GM19023 (cell line): Measurements from ENCODE around the gene PNMA1.

Experiments used
- ATAC-seq: cut with Tn5 transposase; IDR thresholded peaks from one replicate; pipeline ENCODE4 v1.9.1; 2021; ENCODE audit warnings: mild to moderate bottlenecking, moderate library complexity; ENCODE audit not compliant: unreplicated experiment

PNMA1 gene, protein sequence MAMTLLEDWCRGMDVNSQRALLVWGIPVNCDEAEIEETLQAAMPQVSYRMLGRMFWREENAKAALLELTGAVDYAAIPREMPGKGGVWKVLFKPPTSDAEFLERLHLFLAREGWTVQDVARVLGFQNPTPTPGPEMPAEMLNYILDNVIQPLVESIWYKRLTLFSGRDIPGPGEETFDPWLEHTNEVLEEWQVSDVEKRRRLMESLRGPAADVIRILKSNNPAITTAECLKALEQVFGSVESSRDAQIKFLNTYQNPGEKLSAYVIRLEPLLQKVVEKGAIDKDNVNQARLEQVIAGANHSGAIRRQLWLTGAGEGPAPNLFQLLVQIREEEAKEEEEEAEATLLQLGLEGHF

DNA sequence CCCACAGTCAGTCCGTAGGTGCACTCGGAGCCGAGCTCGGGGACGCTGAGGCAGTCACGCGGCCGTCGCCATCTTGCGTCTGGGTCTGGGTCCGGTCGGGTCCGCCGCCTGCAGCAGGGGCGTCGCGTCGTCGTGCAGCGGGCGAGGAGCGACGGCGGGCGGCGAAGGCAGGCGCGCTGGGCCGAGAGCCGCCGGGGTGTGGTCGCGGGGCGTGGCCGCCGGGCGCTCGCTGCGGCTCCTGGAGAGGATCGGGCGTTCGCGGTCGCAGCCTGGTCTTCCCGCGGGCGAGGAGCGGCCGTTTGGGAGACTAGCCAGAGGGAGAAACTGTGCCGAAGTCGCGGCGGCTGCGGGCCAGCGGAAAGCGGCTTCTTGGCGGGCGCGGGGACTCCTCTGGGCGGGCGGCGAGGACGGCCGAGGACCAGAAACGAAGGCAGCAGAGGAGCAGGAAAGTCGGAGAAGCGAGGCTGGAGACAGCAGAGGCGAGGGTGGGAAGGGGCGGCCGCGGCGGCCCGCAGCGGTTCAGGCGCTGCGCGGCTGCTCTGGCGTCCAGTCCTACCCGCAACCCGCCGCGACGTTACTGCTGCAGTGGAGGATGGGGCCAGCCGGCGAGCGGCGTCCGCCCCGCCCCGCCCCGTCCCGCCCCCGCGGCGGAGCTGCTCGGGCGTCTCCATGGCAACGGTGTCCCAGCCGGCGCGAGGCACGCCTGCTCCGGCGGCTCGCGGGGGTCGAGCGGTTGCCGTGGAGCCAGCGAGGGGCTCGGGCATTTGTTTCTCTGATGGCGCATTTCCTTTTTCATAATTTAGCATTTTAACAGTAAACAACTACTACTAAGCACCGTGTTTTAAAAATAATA, at the start of gene PNMA1:
PNMA1 (minus strand) TSS at position 582 of the 853 bp plus-strand sequence. CDS start 745 bp downstream, outside the sequence.
- ATAC-seq: peak; percentile 74

DNA sequence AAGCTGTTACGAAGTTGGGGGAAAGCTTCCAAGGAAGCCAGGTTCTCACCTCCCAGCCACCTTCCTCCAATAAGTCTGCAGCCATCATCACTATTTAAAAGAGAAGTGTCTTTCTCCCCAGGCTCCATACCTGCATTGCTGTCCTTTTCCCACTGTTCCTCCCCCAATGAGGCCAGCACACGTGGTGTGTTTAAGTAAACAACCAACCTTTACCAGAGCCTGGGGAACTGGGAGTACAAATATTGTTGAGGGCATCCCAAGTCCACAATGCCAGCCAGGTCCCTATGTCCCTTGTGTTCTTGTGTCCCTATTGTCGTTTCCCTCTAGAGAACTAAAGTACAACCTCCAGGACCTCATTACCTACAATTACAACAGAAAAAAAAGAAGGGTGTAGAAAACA, 49.2 kb upstream of the PNMA1 start:
- no peak for ATAC-seq

DNA sequence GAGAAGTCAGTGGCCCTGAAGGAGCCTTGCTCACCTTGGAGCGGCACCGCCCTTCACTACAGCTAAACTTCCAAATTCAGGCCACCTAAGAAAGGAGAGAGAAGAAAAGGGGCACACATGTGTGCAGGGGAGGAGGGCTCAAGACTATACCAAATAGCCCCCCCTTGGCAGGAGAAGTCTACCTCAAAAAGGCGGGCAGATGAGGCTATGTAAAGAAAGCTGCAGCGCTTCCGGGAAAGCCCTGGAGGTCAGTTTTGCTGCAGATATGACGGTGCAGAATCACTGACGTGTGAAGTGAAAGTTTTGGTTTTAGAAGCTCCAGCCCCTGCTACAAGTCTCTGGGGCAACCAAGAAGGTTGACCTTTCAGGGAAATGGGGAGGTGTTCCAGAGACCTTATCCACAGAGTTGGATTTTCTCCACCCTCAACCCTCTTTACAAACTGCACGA, 48.2 kb upstream of the PNMA1 start:
- ATAC-seq: no peak

DNA sequence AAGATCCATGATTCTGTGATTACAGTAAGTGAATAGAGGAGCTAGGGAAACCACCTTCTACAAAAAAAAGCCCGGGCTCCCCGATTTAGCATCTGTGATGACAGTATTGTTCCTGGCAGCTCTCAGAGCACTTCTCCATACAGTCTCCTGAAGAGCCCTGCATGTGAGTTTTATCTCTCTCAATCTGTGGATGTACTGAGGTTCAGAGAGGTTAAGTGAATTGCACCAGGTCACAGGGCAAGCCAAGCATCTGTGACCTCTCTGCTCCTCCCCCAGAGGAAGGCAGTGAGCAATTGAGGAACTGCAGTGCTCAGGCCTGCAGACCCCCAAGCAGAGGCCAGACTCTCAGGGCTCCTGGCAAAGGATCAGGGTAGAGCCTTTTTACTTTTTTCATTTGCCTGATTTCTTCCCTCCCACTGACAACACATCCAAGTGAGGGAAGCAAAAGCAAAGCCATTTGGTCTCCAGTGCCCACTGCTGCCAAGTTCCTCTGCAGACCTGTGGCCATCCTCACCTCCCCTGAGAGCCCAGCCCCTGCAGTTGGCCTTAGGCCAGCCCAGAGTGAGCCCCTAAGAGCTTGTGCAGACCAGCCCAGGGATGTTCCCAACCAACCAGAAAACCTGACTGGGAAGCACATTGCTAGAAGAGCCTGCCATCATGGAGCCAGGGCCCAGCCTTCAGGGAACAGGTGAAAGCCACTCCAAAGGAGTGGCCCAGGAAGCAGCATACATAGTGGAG, 47.6 kb upstream of the PNMA1 start:
- no peak for ATAC-seq

DNA sequence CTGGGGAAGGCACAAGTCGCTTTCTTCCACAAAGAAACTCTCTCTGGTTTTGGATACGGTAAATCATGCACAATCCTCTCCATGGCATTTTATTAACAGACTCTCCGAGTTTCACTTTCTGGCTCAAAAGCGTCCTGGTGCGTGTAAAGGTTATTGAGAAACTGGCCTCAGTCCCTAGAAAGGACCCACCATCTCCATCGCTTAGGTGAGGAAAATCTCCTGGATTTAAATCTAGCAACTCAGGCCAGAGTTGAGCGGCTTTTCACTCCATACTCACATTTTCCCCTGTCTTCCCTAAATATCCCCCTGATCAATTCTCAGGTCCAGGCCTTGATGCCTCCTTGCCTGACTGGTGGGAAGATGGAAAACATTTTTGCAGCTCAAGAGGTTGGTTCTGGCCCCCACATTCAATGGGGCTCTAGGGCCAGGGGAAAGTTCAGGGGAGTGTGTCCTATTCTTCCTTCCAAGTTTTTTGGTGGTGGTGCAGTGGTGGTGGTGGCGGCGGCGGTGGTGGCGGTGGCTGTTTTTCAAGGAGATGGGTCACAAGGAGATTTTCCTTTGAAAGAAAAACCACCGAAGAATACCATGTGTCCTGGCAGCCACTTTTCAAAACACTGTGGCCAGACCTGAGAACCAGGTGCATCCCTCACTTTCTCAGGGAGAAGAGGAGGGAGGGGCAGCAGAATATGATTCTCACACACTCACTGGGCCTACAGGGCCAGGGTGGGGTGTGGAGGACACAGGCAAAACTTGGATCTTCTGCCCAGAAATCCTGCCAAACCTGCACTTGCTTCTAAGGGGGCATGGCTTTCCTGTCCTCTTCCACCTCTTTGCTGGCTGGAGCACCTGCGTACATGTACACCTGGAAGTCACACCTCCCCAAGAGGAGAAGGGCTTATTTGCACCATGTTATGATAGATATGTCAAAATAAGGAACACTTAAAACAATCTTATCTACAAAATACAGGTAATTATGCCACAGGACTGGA, 46.7 kb upstream of the PNMA1 start:
- peak; percentile 2 for ATAC-seq

DNA sequence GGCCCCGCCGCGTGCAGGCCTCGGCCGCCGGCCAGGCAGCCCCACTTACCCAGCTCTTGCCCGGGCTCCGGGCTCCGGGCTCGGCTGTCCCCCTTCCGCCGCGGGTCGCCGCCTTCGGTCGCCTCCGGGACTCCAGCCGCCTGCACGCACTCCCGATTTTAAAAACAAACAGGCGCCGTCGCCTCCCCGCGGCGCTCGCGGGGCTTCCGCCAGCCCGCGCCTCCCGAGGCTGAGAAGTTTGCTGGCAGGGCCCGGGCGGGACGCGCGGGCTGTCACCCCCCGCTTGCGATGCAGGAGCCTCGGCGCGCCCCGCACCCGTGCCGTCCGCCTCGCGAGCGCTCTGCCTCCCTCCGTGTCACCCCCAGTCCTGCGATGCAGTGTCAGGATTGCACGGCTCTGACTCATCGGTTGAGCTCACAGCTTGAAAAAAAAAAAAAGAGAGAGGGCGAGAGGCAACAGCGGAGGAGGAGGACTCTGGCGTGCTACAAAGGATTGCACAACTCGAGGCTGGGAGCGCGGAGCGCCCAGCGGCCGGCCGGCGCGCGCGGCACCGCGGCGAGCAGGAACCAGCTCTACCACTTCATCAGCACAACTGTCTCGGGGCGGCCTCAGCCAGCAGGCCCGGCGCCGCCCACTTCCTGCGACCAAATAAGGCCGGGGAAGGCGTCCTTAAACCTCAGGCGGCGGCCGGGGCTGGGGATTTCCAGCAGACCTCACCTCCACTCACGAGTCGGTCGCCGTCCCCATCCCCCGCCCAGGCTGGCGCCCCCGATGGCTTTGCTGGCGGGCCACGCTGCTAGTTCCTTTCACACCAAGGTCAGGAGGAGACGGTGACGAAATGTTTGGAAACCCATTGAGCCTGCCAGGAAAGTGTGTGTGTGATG, 45.8 kb upstream of the PNMA1 start:
- peak; percentile 61 for ATAC-seq

DNA sequence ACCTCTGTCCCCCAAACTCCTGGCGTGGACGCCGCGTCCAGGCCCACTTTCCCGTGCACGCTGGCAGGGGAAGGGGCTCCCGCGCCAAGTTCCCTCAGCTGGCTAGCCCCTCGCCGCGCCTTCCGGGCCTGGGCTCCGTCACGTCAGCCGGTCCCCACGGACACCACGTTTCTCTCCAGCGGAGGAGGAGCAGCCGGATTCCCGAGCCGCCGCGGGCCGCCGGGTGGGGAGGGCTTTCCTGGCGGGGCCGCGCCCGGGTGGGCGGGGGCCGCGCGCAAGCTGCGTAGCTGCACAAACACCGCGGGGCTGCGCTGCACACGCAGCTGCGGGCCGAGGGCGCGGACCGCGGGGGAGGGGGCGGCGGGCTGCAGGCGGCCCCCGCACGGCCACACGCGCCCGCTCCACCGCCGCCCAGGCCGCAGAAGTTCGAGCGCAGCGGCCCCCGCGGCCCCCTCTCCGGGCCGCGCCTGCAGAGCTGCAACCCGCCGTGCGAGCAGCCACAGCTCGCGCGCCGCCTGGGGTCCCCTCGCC, 45.1 kb upstream of the PNMA1 start:
- ATAC-seq: no peak

DNA sequence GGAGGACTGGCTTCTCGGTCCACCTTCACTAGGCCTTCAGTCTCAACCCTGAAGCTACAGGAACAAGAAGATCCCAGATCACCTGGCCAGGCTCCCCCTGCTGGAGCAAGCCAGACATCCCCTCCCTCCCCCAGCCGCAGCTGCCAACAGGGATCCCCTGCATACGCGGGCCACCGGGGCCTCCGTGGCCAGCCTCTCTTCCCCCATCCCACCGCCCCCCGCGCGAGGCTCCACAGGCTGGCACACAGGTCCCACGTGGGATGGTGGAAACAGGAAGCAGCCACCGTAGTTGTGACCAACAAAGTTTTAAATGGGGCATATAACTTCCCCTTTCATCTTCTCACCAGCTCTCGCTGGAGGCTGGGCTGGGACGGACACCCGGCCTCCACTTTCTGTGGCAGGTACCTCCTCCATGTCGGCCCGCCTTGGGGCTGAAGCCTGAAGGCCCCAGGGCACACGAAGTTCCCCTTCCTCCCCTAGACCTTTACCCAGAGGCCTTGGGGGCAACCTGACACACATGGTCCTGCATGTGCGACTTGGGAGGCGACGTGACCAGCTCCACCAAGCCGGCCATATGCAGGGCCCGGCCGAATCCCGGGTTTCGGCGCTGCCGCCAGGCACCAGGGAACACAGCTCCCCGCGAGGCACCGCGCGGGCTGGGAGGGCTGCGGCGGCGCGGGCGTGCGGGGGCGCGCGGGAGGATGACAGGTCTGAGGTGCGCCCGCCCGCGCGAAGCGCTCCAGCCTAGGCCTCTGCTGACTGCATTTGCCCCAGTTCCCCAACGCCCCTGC, 44.4 kb upstream of the PNMA1 start:
- ATAC-seq: no peak

DNA sequence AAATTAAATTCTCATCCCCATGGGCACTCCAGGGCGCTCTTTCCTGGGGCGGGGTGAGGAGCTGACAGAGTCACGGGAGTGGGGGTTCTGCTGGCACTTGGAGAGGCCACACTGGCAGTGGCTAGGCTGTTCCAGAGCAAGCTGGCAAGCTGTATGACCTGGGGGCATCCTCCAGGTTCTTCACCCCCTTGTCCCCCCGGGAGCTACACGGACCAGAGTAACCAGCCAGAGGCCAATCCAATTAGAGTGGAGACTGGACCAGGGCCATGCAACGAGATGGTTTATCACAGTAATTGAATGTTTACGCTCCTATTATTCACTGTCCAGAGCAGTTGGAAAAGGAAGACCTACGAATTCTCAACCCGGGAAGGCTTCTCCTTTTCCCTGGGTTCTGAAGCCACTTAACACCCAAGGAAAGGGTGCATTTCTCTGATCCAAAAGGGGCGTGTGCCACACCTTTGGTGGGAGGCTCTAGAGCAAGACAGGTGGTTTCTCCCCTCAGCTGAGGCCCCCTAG, 43.8 kb upstream of the PNMA1 start:
- ATAC-seq: no peak

DNA sequence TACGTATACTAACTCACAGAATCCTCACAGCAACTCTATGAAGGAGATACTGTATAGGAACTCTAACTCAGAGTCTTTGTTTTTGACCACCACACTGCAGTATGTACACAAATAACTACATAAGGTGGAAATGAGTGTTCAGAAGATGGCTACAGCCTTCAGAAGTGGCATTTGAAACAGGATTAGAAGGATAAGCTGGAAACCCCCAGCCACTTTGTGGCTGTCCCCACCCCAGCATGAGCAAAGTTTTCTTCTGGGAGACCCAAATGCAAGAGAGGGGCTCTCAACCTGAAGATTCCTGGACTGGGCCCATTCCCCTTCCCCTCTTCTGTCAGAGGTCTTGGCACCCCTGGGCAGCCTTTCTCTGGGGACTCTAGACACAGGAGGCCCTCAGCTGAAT, 43.2 kb upstream of the PNMA1 start:
- ATAC-seq: no peak

DNA sequence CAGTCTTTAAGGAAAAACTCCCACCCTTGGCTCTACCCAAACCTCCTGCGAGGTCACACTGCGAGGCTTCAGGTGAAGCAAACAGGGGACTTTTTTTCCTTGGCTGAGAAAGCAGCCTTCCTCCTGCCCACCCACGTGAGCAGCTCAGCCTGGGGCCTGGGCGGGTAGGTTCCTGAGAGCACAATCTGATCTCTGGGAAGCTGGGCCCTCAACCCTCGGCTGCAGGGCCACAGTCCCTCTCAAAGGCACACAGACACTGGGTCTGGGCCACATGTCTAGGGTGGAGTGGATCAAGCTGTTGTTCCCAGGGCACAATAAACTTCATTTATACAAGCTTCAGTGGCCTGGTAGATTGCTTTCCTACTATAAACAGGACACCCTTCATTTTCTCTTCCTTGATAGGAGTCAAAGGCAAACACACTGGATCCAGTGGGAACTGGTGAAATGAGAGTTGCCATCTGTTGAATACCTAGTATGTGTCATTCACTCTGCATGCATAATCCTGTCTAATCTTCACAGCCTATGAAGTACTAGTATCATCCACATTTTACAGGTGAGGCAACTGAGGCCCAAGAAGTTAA, 41.3 kb upstream of the PNMA1 start:
- no peak for ATAC-seq

DNA sequence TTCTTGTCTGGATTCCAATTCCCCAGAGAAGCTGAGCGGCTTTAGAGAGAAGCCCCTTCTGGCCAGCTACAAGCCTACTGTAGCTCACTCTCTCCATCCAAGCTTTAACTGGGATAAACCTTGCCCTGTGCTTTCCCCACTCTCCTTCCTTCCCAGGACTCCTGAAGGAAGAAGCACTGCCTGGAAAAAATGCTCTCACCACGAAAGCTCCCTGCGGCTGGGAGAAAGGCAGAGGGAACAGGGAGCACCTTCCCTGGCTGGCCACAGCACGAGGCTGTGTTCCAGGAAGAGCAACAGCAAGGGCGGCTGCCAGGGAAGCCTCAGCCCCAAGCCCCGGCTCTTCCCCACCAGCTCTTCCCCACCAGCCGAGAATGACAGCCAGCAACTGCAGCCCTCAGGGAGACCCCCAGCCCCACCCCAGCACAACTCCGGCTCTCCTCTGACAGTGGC, 40.8 kb upstream of the PNMA1 start:
- ATAC-seq: no peak

DNA sequence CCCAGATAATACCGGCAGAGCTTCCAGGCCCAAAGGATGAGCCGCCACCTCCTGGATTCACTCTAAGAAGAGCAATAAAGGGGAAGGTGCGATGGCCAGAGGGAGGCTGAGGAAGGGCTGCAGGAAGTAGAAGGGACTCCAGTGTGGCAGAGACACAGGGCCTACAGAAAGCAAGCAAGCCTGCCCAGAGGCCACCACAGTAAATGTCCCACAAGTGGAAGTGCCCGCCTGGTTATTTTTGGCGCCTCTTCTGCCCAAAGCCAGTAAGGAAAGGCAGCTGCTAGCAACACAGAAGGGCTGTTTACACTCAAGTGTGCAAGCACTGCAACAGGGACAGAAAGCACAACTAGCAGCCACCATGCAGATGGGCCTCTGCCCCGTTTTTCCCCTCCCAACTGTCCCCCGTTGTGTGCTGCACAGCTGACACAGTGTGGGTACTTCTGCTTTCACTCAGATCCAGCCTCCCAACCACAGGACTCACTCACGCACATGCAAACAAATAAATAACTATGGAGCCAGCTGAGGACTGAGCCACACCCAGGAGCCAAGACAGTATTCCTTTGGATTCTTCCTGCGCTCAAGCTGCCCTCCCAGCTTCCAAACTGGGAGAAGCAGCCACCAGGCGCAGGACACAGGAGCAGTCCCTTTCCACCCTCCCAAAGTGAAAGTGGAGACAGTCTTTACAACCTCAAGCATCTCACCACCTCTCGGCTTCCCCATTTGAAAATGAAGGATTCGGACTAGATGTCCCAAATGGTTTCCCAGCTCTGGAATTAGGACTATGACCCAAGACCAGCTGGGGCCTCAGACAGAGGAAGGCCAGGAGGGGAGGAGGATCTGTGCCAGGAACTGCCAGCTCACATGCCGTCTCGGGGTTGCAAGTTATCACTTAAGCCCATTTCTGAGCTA, 40.0 kb upstream of the PNMA1 start:
- ATAC-seq: peak; percentile 50

DNA sequence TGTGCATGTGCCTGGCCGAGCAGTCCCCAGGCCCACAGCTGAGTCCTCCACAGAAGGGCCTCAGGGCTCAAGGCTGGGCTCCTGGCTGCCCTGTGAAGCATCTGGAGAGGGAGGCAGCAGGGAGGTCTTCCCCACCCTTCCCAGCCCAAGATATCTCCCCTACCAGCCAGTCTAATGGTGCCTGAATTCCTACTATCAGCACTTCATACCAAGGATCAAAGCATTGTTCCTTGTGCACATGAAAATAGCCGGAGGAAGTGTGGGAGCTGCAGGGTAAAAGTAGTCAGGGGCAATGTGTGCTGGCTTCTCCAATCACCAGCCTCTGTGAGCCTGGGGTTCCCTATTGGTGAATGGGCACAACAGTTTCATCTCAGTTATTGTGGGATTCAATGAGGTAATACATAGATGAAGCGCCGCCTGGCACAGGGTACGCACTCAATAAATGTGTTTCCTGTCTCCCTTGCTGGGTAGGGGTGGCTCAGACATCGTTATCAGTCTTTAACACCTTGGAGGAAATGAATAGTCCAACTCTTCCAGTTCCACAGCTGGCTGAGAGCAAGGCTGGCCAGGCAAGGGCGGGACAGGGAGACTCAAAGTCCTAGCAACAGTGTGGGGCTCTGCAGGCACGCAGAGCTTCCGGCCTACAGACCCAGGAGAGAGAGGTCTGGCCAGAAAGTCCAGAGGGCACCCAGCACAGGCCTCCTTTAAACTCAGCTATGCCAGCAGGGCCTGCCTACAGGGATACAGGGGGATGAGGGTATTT, 39.1 kb upstream of the PNMA1 start:
- ATAC-seq: no peak

DNA sequence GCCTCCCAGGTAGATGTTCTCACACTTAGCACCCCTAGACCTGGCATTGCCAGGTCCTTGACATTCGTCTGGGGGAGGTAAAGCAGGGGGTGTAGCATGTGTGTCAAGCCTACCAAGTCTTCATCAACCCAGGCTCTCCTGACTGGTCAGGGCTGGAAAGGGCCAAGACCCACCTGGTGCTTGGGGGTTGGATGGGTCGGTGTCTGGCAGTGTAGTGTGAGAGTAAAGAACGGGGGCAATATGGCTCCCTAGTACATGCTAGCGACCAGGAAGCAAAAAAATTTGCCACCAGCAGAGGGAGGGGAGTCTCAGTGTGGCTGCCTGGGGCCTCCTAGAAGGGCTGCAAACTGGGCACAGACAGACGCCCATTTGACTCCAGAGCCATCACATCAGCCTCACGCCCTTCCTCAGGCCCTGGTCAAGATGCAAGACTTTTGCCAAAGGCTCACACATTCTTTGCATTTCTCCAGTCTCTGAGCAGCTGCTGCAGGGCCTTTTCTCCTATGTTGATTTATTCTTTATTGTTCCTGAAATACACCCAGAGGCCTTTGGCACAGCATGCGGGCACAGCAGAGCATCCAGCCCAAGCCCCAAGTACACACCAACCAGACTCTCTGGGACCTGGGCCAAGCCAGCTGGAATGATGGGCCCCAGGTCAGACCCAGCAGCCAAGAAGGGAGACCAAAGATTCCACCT, 38.3 kb upstream of the PNMA1 start:
- ATAC-seq: no peak
